Measurements from ENCODE around the gene PLSCR2.
"Not testable (repeated sequence)": the region's sequence is repeated elsewhere in the genome, so short reads cannot be mapped to it uniquely, and the experiment has no call there.

The PLSCR2 gene

GRCh38 chr3:146485297-146485696 lies 15.9 kb upstream of the PLSCR2 start:
- FAIRE-seq = no peak

- FAIRE-seq = no peak
Measured at GRCh38 chr3:146476094-146476740, 6.9 kb upstream of the PLSCR2 start.

- FAIRE-seq = not testable (repeated sequence)
Measured at GRCh38 chr3:146474976-146475375, 5.6 kb upstream of the PLSCR2 start.

- no peak for FAIRE-seq
Measured at GRCh38 chr3:146473726-146474125, 4.4 kb upstream of the PLSCR2 start.

- FAIRE-seq = no peak
Measured at GRCh38 chr3:146472611-146473010, 3.2 kb upstream of the PLSCR2 start.

GRCh38 chr3:146471012-146471411 lies 1.7 kb upstream of the PLSCR2 start:
- FAIRE-seq = no peak

GRCh38 chr3:146470425-146470990 lies 1.1 kb upstream of the PLSCR2 start:
- no peak for FAIRE-seq

- no peak for FAIRE-seq
Measured at GRCh38 chr3:146468671-146469149, 651 bp downstream of the PLSCR2 start.

GRCh38 chr3:146468234-146468633 lies 1.1 kb downstream of the PLSCR2 start:
- FAIRE-seq = no peak

- no peak for FAIRE-seq
Measured at GRCh38 chr3:146466604-146467003, 2.8 kb downstream of the PLSCR2 start.

- no peak for FAIRE-seq
Measured at GRCh38 chr3:146465693-146466465, 3.5 kb downstream of the PLSCR2 start.

GRCh38 chr3:146464783-146465182 lies 4.6 kb downstream of the PLSCR2 start:
- FAIRE-seq = no peak

- FAIRE-seq = no peak
Measured at GRCh38 chr3:146464005-146464595, 5.3 kb downstream of the PLSCR2 start.

- FAIRE-seq = no peak
Measured at GRCh38 chr3:146454796-146455195, 14.6 kb downstream of the PLSCR2 start.

- no peak for FAIRE-seq
Measured at GRCh38 chr3:146449613-146450012, 19.7 kb downstream of the PLSCR2 start.

- FAIRE-seq = no peak
Measured at GRCh38 chr3:146449076-146449475, 20.3 kb downstream of the PLSCR2 start.

- FAIRE-seq = no peak
Measured at GRCh38 chr3:146446026-146446425, 23.3 kb downstream of the PLSCR2 start.

- FAIRE-seq = not testable (repeated sequence)
Measured at GRCh38 chr3:146440310-146440709, 29.1 kb downstream of the PLSCR2 start.

- FAIRE-seq = peak; percentile 34
Measured at GRCh38 chr3:146432066-146432465, 37.3 kb downstream of the PLSCR2 start.

GRCh38 chr3:146431240-146431639 lies 38.1 kb downstream of the PLSCR2 start:
- FAIRE-seq = no peak

GRCh38 chr3:146425341-146425740 lies 44.0 kb downstream of the PLSCR2 start:
- no peak for FAIRE-seq

- FAIRE-seq = no peak
Measured at GRCh38 chr3:146421819-146422759, 47.3 kb downstream of the PLSCR2 start.
